ENCODE measurements around the gene EME2.

DNA sequence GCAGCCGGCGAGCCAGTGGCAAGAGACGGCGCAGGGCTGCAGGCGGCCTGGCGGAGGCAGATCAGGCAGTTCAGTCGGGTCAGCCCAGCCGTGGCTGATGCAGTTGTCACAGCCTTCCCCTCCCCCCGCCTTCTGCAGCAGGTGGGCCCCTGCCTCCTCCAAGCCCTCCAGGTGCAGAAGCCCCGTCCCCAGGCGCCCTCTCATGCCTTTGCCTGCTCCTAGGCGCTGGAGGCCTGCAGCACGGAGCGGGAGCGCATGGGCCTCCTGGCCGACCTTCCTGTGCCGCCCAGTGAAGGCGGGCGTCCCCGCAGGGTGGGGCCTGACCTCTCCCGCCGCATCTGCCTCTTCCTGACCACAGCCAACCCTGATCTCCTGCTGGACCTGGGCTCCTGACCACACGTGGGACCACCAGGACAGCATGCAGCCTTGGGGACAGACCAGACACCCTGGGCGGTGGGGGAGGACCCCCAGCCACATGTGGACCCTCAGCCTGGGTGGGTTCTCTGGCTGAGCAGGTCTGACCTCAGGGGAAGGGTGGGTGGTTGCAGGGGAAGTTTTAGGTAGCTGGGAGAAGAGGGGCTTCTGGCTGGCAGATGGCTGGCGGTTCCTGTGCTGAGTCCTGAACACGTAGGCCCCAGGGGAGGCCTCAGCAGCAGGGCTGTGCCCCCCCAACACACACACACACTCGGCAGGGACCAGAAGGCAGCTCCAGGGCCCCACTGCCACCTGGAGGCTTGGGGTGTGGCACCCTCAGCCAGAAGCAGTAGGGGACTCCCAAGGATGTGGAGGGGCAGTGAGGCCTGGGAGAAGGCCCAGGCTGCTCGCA, 3.4 kb downstream of the EME2 start:
- TF ChIP-seq EZH2phosphoT487 (IDR thresholded peaks at IDR 0.05; ENCODE audit: unreplicated experiment): no peak
- TF ChIP-seq, protein P1, sequence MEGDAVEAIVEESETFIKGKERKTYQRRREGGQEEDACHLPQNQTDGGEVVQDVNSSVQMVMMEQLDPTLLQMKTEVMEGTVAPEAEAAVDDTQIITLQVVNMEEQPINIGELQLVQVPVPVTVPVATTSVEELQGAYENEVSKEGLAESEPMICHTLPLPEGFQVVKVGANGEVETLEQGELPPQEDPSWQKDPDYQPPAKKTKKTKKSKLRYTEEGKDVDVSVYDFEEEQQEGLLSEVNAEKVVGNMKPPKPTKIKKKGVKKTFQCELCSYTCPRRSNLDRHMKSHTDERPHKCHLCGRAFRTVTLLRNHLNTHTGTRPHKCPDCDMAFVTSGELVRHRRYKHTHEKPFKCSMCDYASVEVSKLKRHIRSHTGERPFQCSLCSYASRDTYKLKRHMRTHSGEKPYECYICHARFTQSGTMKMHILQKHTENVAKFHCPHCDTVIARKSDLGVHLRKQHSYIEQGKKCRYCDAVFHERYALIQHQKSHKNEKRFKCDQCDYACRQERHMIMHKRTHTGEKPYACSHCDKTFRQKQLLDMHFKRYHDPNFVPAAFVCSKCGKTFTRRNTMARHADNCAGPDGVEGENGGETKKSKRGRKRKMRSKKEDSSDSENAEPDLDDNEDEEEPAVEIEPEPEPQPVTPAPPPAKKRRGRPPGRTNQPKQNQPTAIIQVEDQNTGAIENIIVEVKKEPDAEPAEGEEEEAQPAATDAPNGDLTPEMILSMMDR (conservative IDR thresholded peaks at IDR 0.05; ENCODE audit: low read depth in 2 of 2): no peak
- no peak for TF ChIP-seq STAT1 (IDR thresholded peaks at IDR 0.05; ENCODE audit: unreplicated experiment)
- TF ChIP-seq EZH2 (IDR thresholded peaks at IDR 0.05; ENCODE audit: low read depth, unreplicated experiment): no peak
- no peak for TF ChIP-seq POLR2AphosphoS5 (IDR thresholded peaks at IDR 0.05; ENCODE audit: low read depth)
- TF ChIP-seq CREB1 (CRISPR knock-in tag; IDR thresholded peaks at IDR 0.05; ENCODE audit: low read depth): no peak
- TF ChIP-seq, protein P2, sequence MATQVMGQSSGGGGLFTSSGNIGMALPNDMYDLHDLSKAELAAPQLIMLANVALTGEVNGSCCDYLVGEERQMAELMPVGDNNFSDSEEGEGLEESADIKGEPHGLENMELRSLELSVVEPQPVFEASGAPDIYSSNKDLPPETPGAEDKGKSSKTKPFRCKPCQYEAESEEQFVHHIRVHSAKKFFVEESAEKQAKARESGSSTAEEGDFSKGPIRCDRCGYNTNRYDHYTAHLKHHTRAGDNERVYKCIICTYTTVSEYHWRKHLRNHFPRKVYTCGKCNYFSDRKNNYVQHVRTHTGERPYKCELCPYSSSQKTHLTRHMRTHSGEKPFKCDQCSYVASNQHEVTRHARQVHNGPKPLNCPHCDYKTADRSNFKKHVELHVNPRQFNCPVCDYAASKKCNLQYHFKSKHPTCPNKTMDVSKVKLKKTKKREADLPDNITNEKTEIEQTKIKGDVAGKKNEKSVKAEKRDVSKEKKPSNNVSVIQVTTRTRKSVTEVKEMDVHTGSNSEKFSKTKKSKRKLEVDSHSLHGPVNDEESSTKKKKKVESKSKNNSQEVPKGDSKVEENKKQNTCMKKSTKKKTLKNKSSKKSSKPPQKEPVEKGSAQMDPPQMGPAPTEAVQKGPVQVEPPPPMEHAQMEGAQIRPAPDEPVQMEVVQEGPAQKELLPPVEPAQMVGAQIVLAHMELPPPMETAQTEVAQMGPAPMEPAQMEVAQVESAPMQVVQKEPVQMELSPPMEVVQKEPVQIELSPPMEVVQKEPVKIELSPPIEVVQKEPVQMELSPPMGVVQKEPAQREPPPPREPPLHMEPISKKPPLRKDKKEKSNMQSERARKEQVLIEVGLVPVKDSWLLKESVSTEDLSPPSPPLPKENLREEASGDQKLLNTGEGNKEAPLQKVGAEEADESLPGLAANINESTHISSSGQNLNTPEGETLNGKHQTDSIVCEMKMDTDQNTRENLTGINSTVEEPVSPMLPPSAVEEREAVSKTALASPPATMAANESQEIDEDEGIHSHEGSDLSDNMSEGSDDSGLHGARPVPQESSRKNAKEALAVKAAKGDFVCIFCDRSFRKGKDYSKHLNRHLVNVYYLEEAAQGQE (IDR thresholded peaks at IDR 0.05; ENCODE audit: unreplicated experiment): no peak
- no peak for TF ChIP-seq JUNB (IDR thresholded peaks at IDR 0.05; ENCODE audit: unreplicated experiment)

Measured in GM23338 (cell line).